ENCODE measurements around the gene GRIN3A.

GRIN3A gene

GRCh38 chr9:101677861-101678260, 60.6 kb downstream of the GRIN3A start:
- no peak for DNase-seq (ENCODE audit: extremely low read depth, low read depth)
- no peak for TF ChIP-seq CTCF (IDR thresholded peaks at IDR 0.05; ENCODE audit: low read depth, low read length)

GRCh38 chr9:101675341-101675740, 63.1 kb downstream of the GRIN3A start:
- DNase-seq (ENCODE audit: extremely low read depth, low read depth), result no peak
- no peak for TF ChIP-seq CTCF (IDR thresholded peaks at IDR 0.05; ENCODE audit: low read depth, low read length)

- no peak for TF ChIP-seq CTCF (IDR thresholded peaks at IDR 0.05; ENCODE audit: low read depth, low read length)
- no peak for DNase-seq (ENCODE audit: extremely low read depth, low read depth)
Observed at GRCh38 chr9:101674165-101674564, 64.3 kb downstream of the GRIN3A start.

GRCh38 chr9:101673642-101674041, 64.8 kb downstream of the GRIN3A start:
- no peak for DNase-seq (ENCODE audit: extremely low read depth, low read depth)
- no peak for TF ChIP-seq CTCF (IDR thresholded peaks at IDR 0.05; ENCODE audit: low read depth, low read length)

GRCh38 chr9:101671567-101671966, 66.9 kb downstream of the GRIN3A start:
- TF ChIP-seq CTCF (IDR thresholded peaks at IDR 0.05; ENCODE audit: low read depth, low read length), result no peak
- DNase-seq (ENCODE audit: extremely low read depth, low read depth), result no peak

- no peak for DNase-seq (ENCODE audit: extremely low read depth, low read depth)
- no peak for TF ChIP-seq CTCF (IDR thresholded peaks at IDR 0.05; ENCODE audit: low read depth, low read length)
Observed at GRCh38 chr9:101668421-101668820, 70.0 kb downstream of the GRIN3A start.

GRCh38 chr9:101664453-101664852, 74.0 kb downstream of the GRIN3A start:
- no peak for TF ChIP-seq CTCF (IDR thresholded peaks at IDR 0.05; ENCODE audit: low read depth, low read length)

More at GRCh38 chr9:101664453-101664852, 74.0 kb downstream of the GRIN3A start:
- no peak for DNase-seq (ENCODE audit: extremely low read depth, low read depth)
